SK-N-SH treated with all-trans-retinoic acid at 6 μM for 48 hours (cell line): ENCODE results near the gene SUGP1.

Experiments used
- ATAC-seq: fragments of 200-7000 bp; cut with Tn5 transposase; 3 replicates; pipeline ENCODE4 v1.9.1; 2020; ENCODE audit warnings: mild to moderate bottlenecking, moderate library complexity
- ARNTL ChIP-seq: fragments of 450-650 bp; formaldehyde crosslinking; IDR thresholded peaks from 2 replicates; pipeline ENCODE4 v1.5.0; 2020; ENCODE audit warnings: low read depth, mild to moderate bottlenecking, moderate library complexity, borderline replicate concordance
- BACH2 ChIP-seq: fragments of 250-450 bp; sonication (Bioruptor Pico); IDR thresholded peaks from 2 replicates; pipeline ENCODE4 v1.9.0; 2021; ENCODE audit warnings: mild to moderate bottlenecking, borderline replicate concordance
- CSDC2 ChIP-seq: fragments of 250-450 bp; sonication (Bioruptor Pico); IDR thresholded peaks from 2 replicates; pipeline ENCODE4 v1.5.0; 2020; ENCODE audit warnings: mild to moderate bottlenecking, moderate library complexity
- ESRRG ChIP-seq: fragments of 250-450 bp; sonication (Bioruptor Pico); IDR thresholded peaks from 2 replicates; pipeline ENCODE4 v1.6.1; 2021; ENCODE audit warnings: mild to moderate bottlenecking
- ISL1 ChIP-seq: fragments of 250-450 bp; sonication (Bioruptor Pico); IDR thresholded peaks from 2 replicates; pipeline ENCODE4 v2.1.2; 2022; ENCODE audit warnings: mild to moderate bottlenecking, moderate library complexity
- OSR1 ChIP-seq: fragments of 250-450 bp; sonication (Bioruptor Pico); IDR thresholded peaks from 2 replicates; pipeline ENCODE4 v1.8.0; 2022; ENCODE audit warnings: moderate library complexity, mild to moderate bottlenecking, inconsistent platforms
- PPARA ChIP-seq: fragments of 250-450 bp; sonication (Bioruptor Pico); IDR thresholded peaks from 2 replicates; pipeline ENCODE4 v1.5.0; 2020; ENCODE audit warnings: mild to moderate bottlenecking, borderline replicate concordance
- RARB ChIP-seq: fragments of 250-450 bp; sonication (Bioruptor Pico); IDR thresholded peaks from 2 replicates; pipeline ENCODE4 v1.8.0; 2021; ENCODE audit warnings: mild to moderate bottlenecking, moderate library complexity
- TCF4 ChIP-seq: fragments of 250-450 bp; sonication (Bioruptor Pico); IDR thresholded peaks from 2 replicates; pipeline ENCODE4 v1.8.0; 2021; ENCODE audit warnings: mild to moderate bottlenecking, moderate library complexity, borderline replicate concordance
- TOX ChIP-seq: fragments of 250-450 bp; sonication (Bioruptor Pico); IDR thresholded peaks from 2 replicates; pipeline ENCODE4 v1.8.0; 2021; ENCODE audit warnings: mild to moderate bottlenecking, moderate library complexity, borderline replicate concordance
- ZC3H10 ChIP-seq: fragments of 250-450 bp; sonication (Bioruptor Pico); IDR thresholded peaks from 2 replicates; pipeline ENCODE4 v1.5.1; 2021; ENCODE audit warnings: mild to moderate bottlenecking, moderate library complexity
- ZFP3 ChIP-seq: fragments of 250-450 bp; sonication (Bioruptor Pico); IDR thresholded peaks from 2 replicates; pipeline ENCODE4 v1.5.0; 2020; ENCODE audit warnings: mild to moderate bottlenecking, moderate library complexity
- ZFP30 ChIP-seq: fragments of 450-650 bp; formaldehyde crosslinking; IDR thresholded peaks from 2 replicates; pipeline ENCODE4 v1.5.0; 2022; ENCODE audit warnings: mild to moderate bottlenecking, moderate library complexity
- ZNF565 ChIP-seq: fragments of 450-650 bp; formaldehyde crosslinking; conservative IDR thresholded peaks from 2 replicates; pipeline ENCODE4 v1.5.0; 2020; ENCODE audit warnings: low read depth, mild to moderate bottlenecking, moderate library complexity
- ZNF70 ChIP-seq: fragments of 450-650 bp; formaldehyde crosslinking; IDR thresholded peaks from 2 replicates; pipeline ENCODE4 v1.5.0; 2020; ENCODE audit warnings: mild to moderate bottlenecking, moderate library complexity
- ZNF8 ChIP-seq: fragments of 450-650 bp; formaldehyde crosslinking; IDR thresholded peaks from 2 replicates; pipeline ENCODE4 v1.5.0; 2020; ENCODE audit warnings: mild to moderate bottlenecking, moderate library complexity
- TF ChIP-seq, protein P1 (sequence below): fragments of 250-450 bp; sonication (Bioruptor Pico); IDR thresholded peaks from 2 replicates; pipeline ENCODE4 v1.5.1; 2020; ENCODE audit warnings: low read depth, mild to moderate bottlenecking, moderate library complexity
- TF ChIP-seq, protein P2 (sequence below): fragments of 250-450 bp; sonication (Bioruptor Pico); IDR thresholded peaks from 2 replicates; pipeline ENCODE4 v1.8.0; 2021; ENCODE audit warnings: low read depth, mild to moderate bottlenecking, moderate library complexity, borderline replicate concordance
- TF ChIP-seq, protein P3 (sequence below): fragments of 250-450 bp; sonication (Bioruptor Pico); IDR thresholded peaks from 2 replicates; pipeline ENCODE4 v1.5.1; 2021; ENCODE audit warnings: mild to moderate bottlenecking, moderate library complexity
- TF ChIP-seq, protein P4 (sequence below): fragments of 250-450 bp; sonication (Bioruptor Pico); IDR thresholded peaks from 2 replicates; pipeline ENCODE4 v1.5.0; 2020; ENCODE audit warnings: mild to moderate bottlenecking, moderate library complexity
- TF ChIP-seq, protein P5 (sequence below): fragments of 250-450 bp; sonication (Bioruptor Pico); IDR thresholded peaks from 2 replicates; pipeline ENCODE4 v1.8.0; 2020; ENCODE audit warnings: mild to moderate bottlenecking, moderate library complexity, borderline replicate concordance

SUGP1 gene

DNA sequence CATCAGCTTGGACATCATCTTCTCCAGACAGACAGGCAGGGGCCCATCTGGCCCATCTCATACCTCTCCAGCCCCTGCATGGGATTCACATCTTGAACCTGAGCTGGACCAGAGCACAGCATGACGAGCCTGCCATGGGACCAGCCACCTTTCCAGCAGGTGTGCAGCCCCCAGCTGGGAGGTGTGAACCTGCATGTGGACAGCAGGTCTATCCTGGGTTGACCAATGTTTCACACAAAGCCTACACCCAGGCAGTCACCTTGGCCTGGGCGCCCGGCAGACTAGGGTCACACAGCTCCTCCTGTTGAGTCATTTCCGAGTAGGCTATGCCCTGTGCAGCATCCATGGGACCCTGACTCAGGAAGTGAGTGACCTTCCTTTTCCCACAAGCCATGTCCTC lies 41.8 kb upstream of the SUGP1 start:
- no peak for ATAC-seq
- TF ChIP-seq ZFP30 (CRISPR knock-in tag) (no peak), PPARA (CRISPR knock-in tag) (no peak), RARB (CRISPR knock-in tag) (no peak), ZC3H10 (CRISPR knock-in tag) (no peak), ZNF8 (CRISPR knock-in tag) (no peak), ZNF70 (no peak), TOX (no peak), ARNTL (CRISPR knock-in tag) (no peak), TCF4 (no peak), ZFP3 (CRISPR knock-in tag) (no peak), ESRRG (CRISPR knock-in tag) (no peak), ISL1 (CRISPR knock-in tag) (no peak), CSDC2 (no peak), BACH2 (no peak)
- TF ChIP-seq, protein P1, sequence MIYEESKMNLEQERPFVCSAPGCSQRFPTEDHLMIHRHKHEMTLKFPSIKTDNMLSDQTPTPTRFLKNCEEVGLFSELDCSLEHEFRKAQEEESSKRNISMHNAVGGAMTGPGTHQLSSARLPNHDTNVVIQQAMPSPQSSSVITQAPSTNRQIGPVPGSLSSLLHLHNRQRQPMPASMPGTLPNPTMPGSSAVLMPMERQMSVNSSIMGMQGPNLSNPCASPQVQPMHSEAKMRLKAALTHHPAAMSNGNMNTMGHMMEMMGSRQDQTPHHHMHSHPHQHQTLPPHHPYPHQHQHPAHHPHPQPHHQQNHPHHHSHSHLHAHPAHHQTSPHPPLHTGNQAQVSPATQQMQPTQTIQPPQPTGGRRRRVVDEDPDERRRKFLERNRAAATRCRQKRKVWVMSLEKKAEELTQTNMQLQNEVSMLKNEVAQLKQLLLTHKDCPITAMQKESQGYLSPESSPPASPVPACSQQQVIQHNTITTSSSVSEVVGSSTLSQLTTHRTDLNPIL (CRISPR knock-in tag), result no peak
- TF ChIP-seq, protein P2, sequence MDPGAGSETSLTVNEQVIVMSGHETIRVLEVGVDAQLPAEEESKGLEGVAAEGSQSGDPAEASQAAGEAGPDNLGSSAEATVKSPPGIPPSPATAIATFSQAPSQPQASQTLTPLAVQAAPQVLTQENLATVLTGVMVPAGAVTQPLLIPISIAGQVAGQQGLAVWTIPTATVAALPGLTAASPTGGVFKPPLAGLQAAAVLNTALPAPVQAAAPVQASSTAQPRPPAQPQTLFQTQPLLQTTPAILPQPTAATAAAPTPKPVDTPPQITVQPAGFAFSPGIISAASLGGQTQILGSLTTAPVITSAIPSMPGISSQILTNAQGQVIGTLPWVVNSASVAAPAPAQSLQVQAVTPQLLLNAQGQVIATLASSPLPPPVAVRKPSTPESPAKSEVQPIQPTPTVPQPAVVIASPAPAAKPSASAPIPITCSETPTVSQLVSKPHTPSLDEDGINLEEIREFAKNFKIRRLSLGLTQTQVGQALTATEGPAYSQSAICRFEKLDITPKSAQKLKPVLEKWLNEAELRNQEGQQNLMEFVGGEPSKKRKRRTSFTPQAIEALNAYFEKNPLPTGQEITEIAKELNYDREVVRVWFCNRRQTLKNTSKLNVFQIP, result no peak
- TF ChIP-seq, protein P3, sequence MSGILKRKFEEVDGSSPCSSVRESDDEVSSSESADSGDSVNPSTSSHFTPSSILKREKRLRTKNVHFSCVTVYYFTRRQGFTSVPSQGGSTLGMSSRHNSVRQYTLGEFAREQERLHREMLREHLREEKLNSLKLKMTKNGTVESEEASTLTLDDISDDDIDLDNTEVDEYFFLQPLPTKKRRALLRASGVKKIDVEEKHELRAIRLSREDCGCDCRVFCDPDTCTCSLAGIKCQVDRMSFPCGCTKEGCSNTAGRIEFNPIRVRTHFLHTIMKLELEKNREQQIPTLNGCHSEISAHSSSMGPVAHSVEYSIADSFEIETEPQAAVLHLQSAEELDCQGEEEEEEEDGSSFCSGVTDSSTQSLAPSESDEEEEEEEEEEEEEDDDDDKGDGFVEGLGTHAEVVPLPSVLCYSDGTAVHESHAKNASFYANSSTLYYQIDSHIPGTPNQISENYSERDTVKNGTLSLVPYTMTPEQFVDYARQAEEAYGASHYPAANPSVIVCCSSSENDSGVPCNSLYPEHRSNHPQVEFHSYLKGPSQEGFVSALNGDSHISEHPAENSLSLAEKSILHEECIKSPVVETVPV (CRISPR knock-in tag), result no peak
- TF ChIP-seq, protein P4, sequence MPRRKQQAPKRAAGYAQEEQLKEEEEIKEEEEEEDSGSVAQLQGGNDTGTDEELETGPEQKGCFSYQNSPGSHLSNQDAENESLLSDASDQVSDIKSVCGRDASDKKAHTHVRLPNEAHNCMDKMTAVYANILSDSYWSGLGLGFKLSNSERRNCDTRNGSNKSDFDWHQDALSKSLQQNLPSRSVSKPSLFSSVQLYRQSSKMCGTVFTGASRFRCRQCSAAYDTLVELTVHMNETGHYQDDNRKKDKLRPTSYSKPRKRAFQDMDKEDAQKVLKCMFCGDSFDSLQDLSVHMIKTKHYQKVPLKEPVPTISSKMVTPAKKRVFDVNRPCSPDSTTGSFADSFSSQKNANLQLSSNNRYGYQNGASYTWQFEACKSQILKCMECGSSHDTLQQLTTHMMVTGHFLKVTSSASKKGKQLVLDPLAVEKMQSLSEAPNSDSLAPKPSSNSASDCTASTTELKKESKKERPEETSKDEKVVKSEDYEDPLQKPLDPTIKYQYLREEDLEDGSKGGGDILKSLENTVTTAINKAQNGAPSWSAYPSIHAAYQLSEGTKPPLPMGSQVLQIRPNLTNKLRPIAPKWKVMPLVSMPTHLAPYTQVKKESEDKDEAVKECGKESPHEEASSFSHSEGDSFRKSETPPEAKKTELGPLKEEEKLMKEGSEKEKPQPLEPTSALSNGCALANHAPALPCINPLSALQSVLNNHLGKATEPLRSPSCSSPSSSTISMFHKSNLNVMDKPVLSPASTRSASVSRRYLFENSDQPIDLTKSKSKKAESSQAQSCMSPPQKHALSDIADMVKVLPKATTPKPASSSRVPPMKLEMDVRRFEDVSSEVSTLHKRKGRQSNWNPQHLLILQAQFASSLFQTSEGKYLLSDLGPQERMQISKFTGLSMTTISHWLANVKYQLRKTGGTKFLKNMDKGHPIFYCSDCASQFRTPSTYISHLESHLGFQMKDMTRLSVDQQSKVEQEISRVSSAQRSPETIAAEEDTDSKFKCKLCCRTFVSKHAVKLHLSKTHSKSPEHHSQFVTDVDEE (CRISPR knock-in tag), result no peak
- TF ChIP-seq, protein P5, sequence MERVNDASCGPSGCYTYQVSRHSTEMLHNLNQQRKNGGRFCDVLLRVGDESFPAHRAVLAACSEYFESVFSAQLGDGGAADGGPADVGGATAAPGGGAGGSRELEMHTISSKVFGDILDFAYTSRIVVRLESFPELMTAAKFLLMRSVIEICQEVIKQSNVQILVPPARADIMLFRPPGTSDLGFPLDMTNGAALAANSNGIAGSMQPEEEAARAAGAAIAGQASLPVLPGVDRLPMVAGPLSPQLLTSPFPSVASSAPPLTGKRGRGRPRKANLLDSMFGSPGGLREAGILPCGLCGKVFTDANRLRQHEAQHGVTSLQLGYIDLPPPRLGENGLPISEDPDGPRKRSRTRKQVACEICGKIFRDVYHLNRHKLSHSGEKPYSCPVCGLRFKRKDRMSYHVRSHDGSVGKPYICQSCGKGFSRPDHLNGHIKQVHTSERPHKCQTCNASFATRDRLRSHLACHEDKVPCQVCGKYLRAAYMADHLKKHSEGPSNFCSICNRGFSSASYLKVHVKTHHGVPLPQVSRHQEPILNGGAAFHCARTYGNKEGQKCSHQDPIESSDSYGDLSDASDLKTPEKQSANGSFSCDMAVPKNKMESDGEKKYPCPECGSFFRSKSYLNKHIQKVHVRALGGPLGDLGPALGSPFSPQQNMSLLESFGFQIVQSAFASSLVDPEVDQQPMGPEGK (CRISPR knock-in tag), result no peak

DNA sequence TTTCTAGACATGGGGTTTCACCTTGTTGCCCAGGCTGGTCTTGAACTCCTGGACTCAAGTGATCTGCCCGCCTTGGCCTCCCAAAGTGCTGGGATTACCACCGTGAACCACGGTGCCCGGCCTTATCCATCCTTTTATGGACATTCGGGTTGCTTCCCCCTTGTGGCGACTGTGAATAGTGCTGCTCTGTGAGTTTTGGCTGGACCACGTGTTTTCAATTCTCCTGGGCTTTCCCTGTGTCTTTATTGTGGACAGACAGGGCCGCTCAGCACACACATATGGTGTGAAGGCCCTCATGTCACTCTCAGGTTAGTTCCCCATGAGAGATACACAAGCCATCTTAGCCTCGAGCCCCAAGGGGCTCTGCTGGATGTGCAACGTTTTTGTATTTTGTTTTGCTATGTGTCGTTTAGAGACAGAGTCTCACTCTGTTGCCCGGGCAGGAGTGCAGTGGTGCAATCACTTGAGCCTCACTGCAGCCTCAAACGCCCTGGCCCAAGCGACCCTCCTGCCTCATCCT lies 40.8 kb upstream of the SUGP1 start:
- no peak for TF ChIP-seq OSR1 (CRISPR knock-in tag)
- no peak for TF ChIP-seq CSDC2
- no peak for TF ChIP-seq ZNF565 (CRISPR knock-in tag)
- no peak for TF ChIP-seq ISL1 (CRISPR knock-in tag)
- TF ChIP-seq ZC3H10 (CRISPR knock-in tag), result no peak
- TF ChIP-seq ZFP30 (CRISPR knock-in tag), result no peak
- TF ChIP-seq BACH2, result no peak
- TF ChIP-seq RARB (CRISPR knock-in tag), result no peak
- TF ChIP-seq, protein P4 (CRISPR knock-in tag), result no peak
- no peak for TF ChIP-seq ZNF8 (CRISPR knock-in tag)
- TF ChIP-seq, protein P1 (CRISPR knock-in tag), result no peak
- TF ChIP-seq, protein P3 (CRISPR knock-in tag), result no peak
- TF ChIP-seq ESRRG (CRISPR knock-in tag), result no peak
- ATAC-seq, result peak; percentile 94
